HEK293T (cell line): ENCODE measurements around the gene ERI3.

Source experiments
- BHLHE40 ChIP-seq: fragments of 450-650 bp; IDR thresholded peaks from 2 replicates; pipeline ENCODE4 v1.6.1; 2016; ENCODE audit warnings: mild to moderate bottlenecking, moderate library complexity, borderline replicate concordance
- CTBP1 ChIP-seq: fragments of 450-650 bp; IDR thresholded peaks from 2 replicates; pipeline ENCODE4 v1.6.1; 2016; ENCODE audit warnings: borderline replicate concordance
- FOXA1 ChIP-seq: fragments of 450-650 bp; IDR thresholded peaks from 2 replicates; pipeline ENCODE4 v1.6.1; 2016; ENCODE audit warnings: mild to moderate bottlenecking
- HDGF ChIP-seq: fragments of 450-650 bp; IDR thresholded peaks from 2 replicates; pipeline ENCODE4 v1.6.1; 2017; ENCODE audit warnings: antibody characterized with exemption, borderline replicate concordance
- LEF1 ChIP-seq: fragments of 450-650 bp; IDR thresholded peaks from 2 replicates; pipeline ENCODE4 v1.6.1; 2017; ENCODE audit warnings: mild to moderate bottlenecking, borderline replicate concordance
- NFRKB ChIP-seq: fragments of 450-650 bp; IDR thresholded peaks from 2 replicates; pipeline ENCODE4 v1.6.1; 2016; ENCODE audit warnings: mild to moderate bottlenecking, moderate library complexity
- SP1 ChIP-seq: fragments of 450-650 bp; IDR thresholded peaks from 2 replicates; pipeline ENCODE4 v1.6.1; 2017

GRCh38 chr1:44261171-44261817 is 93.8 kb downstream of the ERI3 start:
- TF ChIP-seq SP1 (no peak), HDGF (no peak), NFRKB (no peak), LEF1 (no peak), BHLHE40 (no peak), CTBP1 (no peak), FOXA1 (no peak)
